ENCODE measurements around the gene CCNYL1.
"Not testable (repeated sequence)": the region's sequence is repeated elsewhere in the genome, so short reads cannot be mapped to it uniquely, and the experiment has no call there.

Gene CCNYL1

GRCh38 chr2:207720517-207721187, 9.2 kb downstream of the CCNYL1 start:
- Histone ChIP-seq H3K4me3 (ENCODE audit: low read depth, low read length) (no peak overlapping the region), H3K36me3 (no peaks in the 10 kb centered on the region), H3K4me1 (no peaks in the 10 kb centered on the region), H3K27me3 (no peaks in the 10 kb centered on the region), H3K9me3 (no peaks in the 10 kb centered on the region)
- DNase-seq: no peak
- no peak for TF ChIP-seq CTCF (IDR thresholded peaks at IDR 0.05; ENCODE audit: low read depth, low read length)

- no peaks in the 10 kb centered on the region for H3K27me3 ChIP-seq
- H3K9me3 ChIP-seq: no peaks in the 10 kb centered on the region
- no peak overlapping the region for H3K4me3 ChIP-seq (ENCODE audit: low read depth, low read length)
- H3K4me1 ChIP-seq: no peaks in the 10 kb centered on the region
- TF ChIP-seq CTCF (IDR thresholded peaks at IDR 0.05; ENCODE audit: low read depth, low read length): no peak
- no peak for DNase-seq
- no peaks in the 10 kb centered on the region for H3K36me3 ChIP-seq
Measured at GRCh38 chr2:207722773-207723424, 11.5 kb downstream of the CCNYL1 start.

- not testable (repeated sequence) for H3K4me1 ChIP-seq; H3K36me3 ChIP-seq; DNase-seq; H3K4me3 ChIP-seq (ENCODE audit: low read depth, low read length); H3K9me3 ChIP-seq; H3K27me3 ChIP-seq
Measured at GRCh38 chr2:207723425-207723787, 12.0 kb downstream of the CCNYL1 start.

- no peak for DNase-seq
- TF ChIP-seq CTCF (IDR thresholded peaks at IDR 0.05; ENCODE audit: low read depth, low read length): no peak
- Histone ChIP-seq H3K4me3 (ENCODE audit: low read depth, low read length) (no peak overlapping the region), H3K4me1 (no peaks in the 10 kb centered on the region), H3K36me3 (no peaks in the 10 kb centered on the region), H3K9me3 (no peaks in the 10 kb centered on the region), H3K27me3 (no peaks in the 10 kb centered on the region)
Measured at GRCh38 chr2:207724113-207724512, 12.7 kb downstream of the CCNYL1 start.

- no peak overlapping the region for H3K4me3 ChIP-seq (ENCODE audit: low read depth, low read length)
- no peaks in the 10 kb centered on the region for H3K9me3 ChIP-seq
- no peak for TF ChIP-seq CTCF (IDR thresholded peaks at IDR 0.05; ENCODE audit: low read depth, low read length)
- DNase-seq: no peak
- H3K4me1 ChIP-seq: no peaks in the 10 kb centered on the region
- H3K36me3 ChIP-seq: no peaks in the 10 kb centered on the region
- H3K27me3 ChIP-seq: no peaks in the 10 kb centered on the region
Measured at GRCh38 chr2:207725873-207726578, 14.6 kb downstream of the CCNYL1 start.

- Histone ChIP-seq H3K36me3 (no peaks in the 10 kb centered on the region), H3K4me3 (ENCODE audit: low read depth, low read length) (no peak overlapping the region), H3K9me3 (no peaks in the 10 kb centered on the region), H3K27me3 (no peaks in the 10 kb centered on the region), H3K4me1 (no peaks in the 10 kb centered on the region)
- no peak for TF ChIP-seq CTCF (IDR thresholded peaks at IDR 0.05; ENCODE audit: low read depth, low read length)
- no peak for DNase-seq
Measured at GRCh38 chr2:207727261-207727660, 15.8 kb downstream of the CCNYL1 start.
